HepG2 (cell line): ENCODE results near the gene MTCH1.

Source experiments
- CHD4 ChIP-seq: fragments of 200-600 bp; sonication (generic); IDR thresholded peaks from 2 replicates; pipeline ENCODE4 v1.7.0; 2017; ENCODE audit warnings: mild to moderate bottlenecking, low read length, borderline replicate concordance
- FOXJ3 ChIP-seq: sonication (generic); formaldehyde crosslinking; IDR thresholded peaks from 2 replicates; pipeline ENCODE4 v1.4.0; 2020; ENCODE audit warnings: missing genetic modification reagents, mild to moderate bottlenecking, borderline replicate concordance
- HNRNPL ChIP-seq: fragments of 200-400 bp; formaldehyde crosslinking; IDR thresholded peaks from 2 replicates; pipeline ENCODE4 v1.6.1; 2017; ENCODE audit warnings: mild to moderate bottlenecking, low read depth, low read length
- KAT7 ChIP-seq: IDR thresholded peaks from 2 replicates; pipeline ENCODE4 v1.6.1; 2018; ENCODE audit warnings: borderline replicate concordance, missing compliant biosample characterization
- MYNN ChIP-seq: sonication (generic); formaldehyde crosslinking; IDR thresholded peaks from 2 replicates; pipeline ENCODE4 v1.4.0; 2020; ENCODE audit warnings: mild to moderate bottlenecking, low read depth, missing genetic modification reagents
- PHF21A ChIP-seq: sonication (generic); formaldehyde crosslinking; IDR thresholded peaks from 2 replicates; pipeline ENCODE4 v1.5.0; 2020; ENCODE audit warnings: mild to moderate bottlenecking, missing genetic modification reagents
- STAT5B ChIP-seq: sonication (generic); formaldehyde crosslinking; IDR thresholded peaks from 2 replicates; pipeline ENCODE4 v1.4.0; 2020; ENCODE audit warnings: missing genetic modification reagents
- ZNF207 ChIP-seq: fragments of 450-650 bp; IDR thresholded peaks from 2 replicates; pipeline ENCODE4 v1.6.1; 2016; ENCODE audit warnings: antibody characterized with exemption, borderline replicate concordance
- ZNF232 ChIP-seq: sonication (generic); formaldehyde crosslinking; IDR thresholded peaks from 2 replicates; pipeline ENCODE4 v1.4.0; 2020; ENCODE audit warnings: missing genetic modification reagents, borderline replicate concordance
- ZNF883 ChIP-seq: sonication (generic); formaldehyde crosslinking; IDR thresholded peaks from 2 replicates; pipeline ENCODE4 v1.5.1; 2020; ENCODE audit warnings: mild to moderate bottlenecking, missing genetic modification reagents; ENCODE audit errors: not compliant biosample characterization

- no peak for TF ChIP-seq ZNF232 (CRISPR knock-in tag)
- no peak for TF ChIP-seq CHD4
- no peak for TF ChIP-seq ZNF207
- 0 out of 2 replicates have a peak, but pooled peaks have one; percentile 56 for TF ChIP-seq HNRNPL
- no peak for TF ChIP-seq KAT7 (CRISPR knock-in tag)
- TF ChIP-seq MYNN = no peak
- no peak for TF ChIP-seq STAT5B (CRISPR knock-in tag)
- no peak for TF ChIP-seq ZNF883 (CRISPR knock-in tag)
- TF ChIP-seq PHF21A (CRISPR knock-in tag) = no peak
- TF ChIP-seq FOXJ3 (CRISPR knock-in tag) = no peak
Measured at GRCh38 chr6:37024656-37025337, 38.8 kb upstream of the MTCH1 start.
